ENCODE data around the gene MICALL1.

The MICALL1 gene

DNA sequence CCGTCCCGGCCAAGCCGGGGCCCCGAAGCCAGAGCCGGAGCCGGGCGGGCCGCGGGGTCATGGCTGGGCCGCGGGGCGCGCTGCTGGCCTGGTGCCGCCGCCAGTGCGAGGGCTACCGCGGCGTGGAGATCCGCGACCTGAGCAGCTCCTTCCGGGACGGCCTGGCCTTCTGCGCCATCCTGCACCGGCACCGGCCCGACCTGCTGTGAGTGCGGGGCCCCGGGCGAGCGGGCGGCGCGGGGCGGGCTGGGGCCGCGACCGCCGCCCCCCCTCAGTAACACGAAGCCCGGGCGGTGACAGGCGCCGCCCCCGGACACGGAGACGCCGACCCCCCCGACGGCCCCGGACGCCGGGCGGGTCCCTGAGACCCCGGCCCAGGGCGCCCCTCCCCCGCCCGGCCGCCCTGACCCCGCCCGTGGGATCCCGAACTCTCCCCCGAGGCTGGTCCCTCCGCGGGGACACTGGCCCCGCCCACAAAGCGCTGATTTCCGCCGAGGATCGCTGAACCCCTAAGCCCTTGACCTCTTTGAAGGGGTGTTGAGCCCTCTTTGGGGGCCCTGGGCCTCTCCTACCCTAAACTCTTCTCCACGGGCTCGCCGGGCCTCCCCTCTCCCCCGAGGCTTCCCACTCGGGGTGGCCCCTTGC lies 389 bp downstream of the MICALL1 start:
- peak in 1 of 4 experiments; percentile 11 for DNase-seq

DNA sequence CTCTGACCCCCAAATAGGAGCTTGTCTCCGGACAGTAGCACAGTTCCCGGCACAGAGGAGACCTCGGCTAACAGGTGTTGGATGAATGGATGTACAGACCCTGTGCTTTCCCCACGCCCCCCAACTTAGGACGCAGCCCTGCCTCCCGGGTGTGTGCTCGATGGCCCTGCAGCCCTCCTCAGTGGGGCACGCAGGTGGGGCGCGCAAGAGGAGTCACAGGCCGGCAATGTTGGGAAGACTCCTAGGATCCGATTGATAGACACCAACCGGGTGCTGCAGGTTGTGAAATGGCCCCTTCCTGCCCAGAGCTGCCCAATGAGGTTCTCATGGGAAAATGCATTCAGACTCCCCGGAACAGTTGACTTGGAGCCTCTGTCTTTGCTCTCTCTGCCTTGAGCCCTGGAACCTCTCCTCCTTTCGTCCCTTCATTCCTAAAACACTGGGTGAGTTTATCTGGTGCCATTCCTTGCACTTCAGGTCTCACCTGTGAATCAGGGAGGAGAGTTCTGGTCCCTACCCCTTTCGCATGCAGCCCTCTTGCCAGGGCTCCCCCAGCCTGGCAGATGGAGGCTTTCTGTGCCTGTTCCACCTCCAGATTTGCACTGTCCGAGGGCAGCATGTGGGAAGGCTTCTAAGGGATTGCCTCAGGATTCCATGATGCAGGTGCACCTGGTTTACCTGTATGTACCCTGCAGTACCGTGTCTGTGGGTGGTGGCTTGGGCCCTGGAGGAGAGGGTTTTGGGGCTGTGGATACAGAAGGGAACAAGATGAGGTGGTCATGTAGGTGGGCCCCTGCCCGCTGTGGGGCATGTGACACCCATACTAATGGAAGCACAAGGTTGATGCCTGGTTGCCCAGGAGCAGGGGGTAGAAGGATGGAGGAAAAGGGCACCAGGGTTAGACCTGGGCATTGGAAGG lies 1.2 kb downstream of the MICALL1 start:
- DNase-seq, result no peak

DNA sequence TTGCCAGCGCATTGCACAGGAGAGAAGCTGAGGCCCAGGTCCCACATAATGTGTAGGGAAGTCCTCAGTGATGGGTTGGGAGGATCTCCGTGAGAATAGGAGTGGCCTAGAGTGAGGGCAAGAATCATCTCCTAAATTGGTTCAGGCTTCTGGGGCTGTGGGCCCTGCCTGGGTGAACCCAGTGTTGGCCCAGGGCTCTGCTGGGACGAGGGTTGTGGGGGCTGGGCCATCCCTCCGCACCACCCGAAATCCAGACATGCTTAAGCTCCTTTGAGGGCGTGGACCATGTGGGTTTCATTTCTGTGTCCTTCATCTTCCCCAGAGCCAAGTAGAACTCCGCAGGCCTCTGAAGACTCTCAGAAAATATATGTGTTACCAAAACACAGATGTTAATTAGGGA lies 3.7 kb downstream of the MICALL1 start:
- DNase-seq, result no peak

DNA sequence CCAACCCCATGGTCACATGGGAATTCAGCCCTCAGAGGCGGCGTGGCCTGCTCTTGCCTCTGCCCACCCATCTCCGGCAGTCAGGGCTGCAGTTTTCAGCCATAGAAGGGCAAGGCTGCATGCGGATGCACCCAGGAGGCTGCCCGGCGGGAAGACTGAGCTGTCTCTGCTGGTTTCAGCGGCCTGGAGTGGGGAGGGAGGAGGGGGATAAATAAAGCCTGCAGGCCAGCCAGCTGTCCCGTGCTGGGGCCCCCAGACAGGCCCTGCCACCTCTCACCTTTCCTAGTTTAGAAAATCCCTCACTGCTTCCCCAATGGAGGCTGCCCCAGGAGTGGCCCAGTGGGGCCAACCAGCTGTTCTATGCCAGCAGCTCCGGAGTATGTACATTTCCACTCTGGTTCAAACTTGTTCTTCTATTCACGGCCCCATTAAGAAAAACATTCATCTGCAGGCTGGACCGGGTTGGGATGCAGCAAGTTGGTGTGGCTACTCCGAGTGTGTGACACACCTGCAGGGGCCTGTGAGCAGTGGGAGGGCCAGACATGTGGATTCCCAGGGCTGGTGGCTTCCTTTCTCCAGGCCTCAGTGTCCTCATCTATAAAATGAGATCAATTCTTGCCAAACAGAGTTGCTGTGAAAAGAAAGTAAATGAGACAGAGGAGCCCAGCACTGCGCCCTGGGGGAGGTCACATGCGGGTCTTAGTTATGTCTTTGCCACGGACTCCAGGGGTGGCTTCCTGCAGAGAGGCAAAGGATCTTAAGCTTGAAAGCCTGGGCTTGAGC lies 5.0 kb downstream of the MICALL1 start:
- no peak for DNase-seq

DNA sequence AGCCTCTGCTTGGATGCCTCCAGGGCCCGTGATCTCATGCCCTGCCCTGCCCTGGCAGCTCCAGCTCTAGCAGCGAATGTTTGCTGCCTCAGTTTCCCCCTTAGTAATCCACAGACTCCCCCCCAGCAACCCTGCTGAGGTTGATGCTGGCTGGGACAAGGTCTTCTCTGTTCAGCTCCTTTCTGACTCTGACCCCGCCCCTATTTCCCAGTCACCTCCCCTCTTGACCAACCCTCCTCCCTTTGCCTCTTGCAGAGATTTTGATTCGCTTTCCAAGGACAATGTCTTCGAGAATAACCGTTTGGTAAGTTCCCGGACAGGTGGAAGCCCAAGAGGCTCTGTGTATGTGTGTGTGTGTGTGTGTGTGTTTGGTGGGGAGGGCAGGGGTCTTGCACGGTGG lies 5.6 kb downstream of the MICALL1 start:
- DNase-seq, result no peak

DNA sequence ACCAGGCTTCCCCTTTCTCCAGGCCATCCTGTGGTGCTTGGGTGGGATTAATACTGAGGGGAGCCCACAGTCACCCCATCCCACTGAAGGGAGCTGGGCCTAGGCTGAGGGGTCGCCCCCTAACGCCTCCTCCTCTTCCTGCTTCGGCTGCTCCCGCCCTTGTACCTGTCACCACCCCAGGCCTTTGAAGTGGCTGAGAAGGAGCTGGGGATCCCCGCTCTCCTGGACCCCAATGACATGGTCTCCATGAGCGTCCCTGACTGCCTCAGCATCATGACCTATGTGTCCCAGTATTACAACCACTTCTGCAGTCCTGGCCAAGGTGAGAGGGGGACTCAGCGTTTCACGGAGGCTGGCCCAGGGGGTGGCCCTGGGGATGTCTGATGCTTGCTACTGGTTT lies 6.1 kb downstream of the MICALL1 start:
- DNase-seq, result no peak

DNA sequence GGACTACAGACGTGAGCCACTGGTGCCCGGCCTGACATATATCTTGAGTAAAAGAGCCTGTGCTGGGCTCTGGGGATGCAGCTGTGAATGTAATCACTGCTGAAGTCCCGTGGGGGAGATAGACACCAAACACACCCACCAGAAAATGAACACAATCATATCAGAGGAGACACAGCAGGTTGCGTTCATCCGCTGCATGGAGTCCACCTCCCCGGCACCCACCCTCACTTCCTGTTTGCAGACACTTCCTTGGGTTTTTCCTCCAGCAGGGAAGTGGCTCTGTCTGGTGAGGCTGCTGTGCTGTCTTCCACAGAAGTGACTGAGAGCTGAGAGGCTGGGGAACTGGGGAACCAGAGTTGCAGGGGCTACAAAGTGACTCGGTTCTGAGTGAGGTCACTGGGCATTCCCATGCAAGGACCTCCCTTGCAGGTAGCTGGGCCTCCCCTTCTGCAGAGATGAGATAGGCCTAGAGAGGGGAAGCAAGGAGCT lies 7.2 kb downstream of the MICALL1 start:
- DNase-seq, result no peak

DNA sequence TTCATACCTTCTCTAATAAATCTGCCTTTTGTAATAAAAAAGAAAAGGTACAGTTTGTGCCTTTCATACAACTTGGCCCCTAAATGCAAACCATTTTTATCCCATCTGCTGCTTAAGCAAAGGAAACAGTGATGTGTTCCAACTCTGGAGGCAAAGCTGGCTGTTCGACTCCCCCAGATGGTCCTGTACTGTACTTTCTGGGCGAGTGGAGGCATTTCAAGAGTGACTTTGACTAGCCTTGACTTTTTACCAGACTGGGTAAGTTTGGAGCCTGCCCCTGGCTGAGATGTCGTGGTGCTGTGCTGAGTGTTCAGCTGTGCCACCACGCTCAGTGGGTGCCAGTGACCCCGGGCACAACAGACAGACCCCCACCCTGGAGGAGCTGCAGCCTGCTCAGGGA lies 10.2 kb downstream of the MICALL1 start:
- DNase-seq, result no peak

DNA sequence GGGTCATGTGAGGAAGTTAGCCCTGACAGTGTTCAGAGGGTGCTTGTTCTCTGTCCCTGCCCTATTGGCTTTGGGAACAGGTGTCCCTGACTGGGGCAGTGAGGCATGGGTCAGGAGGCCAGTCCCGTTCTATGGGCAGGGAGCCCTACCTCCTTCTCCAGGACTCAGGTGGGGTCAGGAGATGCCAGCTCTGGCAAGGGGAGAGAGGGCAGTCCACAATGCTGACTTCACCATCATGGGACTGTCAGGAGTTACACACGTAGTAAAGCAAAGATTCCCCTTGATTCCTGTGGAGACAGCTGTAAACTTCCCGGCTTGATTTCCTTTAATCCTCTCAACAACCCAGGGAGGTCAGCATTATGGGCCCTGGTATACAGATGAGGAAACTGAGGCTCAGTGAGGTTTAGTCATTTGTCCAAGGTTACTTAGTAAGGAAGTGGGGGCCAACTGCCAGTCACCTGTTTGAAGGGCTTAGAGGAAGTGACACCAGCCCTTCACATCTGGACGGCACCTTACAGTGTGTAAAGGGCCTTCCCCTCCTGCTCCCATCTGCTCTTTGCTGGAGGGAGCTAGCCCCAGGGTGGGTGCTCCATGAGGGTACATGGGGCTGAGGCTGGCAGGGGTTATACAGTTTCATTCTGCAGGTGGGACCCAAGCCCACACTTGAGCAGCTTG lies 11.9 kb downstream of the MICALL1 start:
- DNase-seq, result no peak

DNA sequence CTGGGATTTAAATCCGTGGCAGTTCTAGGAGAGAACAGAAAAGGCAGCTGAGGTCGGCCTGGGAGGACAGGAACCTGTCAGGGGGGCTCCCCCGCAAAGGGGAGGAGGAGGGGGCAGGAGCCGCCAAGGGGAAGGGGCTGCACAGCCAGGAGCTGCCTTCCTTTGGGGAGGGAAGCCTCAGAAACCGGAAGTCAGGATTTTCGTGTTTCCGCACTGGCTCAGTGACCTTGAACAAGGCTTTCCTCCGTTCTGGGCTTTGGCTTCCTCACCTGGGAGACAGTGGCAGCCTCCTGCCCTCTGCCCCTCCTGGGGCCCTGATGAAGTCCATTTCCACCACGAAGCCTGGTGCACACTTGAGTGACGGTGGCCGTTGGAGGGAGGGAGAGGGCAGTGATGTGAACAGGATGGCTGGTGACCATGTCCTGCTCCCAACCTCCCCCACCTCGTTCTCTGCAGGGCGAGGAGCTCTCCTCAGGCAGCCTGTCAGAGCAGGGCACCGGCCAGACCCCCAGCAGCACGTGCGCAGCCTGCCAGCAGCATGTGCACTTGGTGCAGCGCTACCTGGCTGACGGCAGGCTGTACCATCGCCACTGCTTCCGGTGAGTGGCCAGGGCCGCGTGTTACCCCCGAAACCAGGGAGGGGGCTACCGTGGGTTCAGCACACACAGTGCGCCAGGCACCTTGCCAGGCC lies 12.6 kb downstream of the MICALL1 start:
- DNase-seq, result no peak

DNA sequence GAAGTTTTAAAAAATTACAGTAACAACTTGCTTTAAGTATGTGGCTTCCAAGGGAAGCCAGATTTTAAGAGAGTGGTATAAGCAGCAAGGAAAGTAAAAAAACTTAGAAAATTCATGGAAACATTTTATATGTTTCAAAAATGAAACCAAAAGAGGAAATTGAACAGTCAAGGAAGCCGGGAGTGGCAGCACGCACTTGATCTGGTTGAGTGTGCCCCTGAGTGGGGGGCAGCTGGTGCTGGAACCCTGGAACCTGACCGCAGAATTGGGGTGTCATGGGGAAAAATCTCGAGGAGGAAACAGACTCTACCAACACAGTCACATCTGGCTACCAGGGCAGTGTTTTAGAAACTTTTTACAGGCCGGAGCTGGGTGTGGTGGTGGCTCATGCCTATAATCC lies 14.0 kb downstream of the MICALL1 start:
- no peak for DNase-seq

DNA sequence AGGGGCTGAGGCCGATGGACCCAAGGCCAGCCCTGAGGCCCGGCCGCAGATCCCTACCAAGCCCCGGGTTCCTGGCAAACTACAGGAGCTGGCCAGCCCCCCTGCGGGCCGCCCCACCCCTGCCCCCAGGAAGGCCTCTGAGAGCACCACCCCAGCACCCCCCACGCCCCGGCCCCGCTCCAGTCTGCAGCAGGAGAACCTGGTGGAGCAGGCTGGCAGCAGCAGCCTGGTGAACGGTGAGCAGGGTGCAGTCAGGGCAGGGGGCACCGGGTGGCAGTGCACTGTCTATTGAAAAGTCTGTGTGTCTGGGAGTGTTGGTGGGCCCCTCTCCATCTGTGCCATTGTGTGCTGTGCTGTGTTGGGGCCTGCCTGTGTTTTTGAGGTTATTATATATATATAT lies 16.1 kb downstream of the MICALL1 start:
- DNase-seq, result no peak

DNA sequence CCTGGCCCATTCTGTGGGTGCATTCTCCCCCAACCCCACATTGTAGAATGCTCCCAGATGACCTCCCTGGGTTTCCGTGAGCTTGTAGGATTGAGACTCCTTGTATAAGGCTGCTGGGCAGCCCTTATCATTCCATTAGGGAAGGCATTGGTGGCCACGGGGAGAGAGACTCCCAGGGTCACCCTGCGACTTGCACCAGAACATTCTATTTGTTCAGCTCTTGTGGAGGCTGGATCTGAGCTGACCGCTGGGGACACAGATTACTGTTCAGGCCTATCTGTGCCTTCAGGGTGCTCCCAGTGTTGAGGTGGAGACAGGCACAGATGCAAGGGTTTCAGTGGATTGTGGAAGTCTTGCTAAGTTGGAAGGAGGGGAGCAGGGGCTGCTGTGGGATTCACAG lies 17.8 kb downstream of the MICALL1 start:
- no peak for DNase-seq

DNA sequence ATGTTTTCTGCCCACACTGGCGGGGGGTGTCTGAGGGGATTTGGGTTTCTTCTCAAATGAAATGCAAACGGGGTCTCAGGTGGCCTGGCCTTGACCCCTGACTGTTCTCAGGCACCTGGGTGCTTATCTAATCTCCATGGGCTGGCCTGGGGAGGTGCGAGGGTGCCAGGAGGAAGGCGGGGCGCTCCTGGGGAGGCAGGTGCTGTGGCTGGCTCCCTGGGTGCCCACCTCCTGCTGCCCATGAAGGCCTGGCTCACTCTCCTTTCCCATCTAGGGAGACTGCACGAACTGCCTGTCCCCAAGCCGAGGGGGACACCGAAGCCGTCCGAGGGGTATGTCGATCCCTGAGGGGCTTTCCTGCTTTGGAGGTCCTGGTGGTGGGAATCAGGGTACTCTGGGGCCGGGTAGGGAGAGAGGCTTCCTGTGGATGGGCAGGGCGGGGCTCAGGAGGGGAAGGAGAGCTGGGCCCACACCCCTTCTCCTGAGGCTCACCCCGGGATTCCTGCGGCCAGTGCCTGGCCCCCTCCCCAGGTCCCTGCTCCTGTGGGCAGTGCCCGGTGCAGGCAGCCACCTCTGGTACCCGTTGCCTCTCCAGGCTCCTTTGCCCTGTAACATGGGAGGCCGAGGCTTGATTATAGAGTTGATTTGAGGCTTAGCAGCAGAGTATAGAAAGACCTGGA lies 18.4 kb downstream of the MICALL1 start:
- DNase-seq, result no peak

DNA sequence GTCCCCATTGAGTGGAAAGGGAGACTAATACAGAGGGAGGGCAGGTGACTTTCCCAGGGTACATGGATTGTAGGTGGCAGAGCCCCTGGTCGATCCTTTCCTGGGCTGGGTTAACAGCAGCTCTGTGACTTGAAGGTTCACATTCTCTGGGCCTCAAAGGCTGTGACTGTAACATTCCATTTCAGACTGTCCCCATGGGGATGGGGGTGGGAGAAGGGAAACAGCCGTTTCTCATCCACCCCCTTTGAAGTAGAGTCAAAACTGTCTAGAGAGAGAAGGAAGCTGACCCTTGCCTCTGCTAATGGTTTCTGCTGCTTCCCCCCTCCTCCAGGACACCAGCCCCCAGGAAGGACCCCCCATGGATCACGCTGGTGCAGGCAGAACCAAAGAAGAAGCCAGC lies 19.2 kb downstream of the MICALL1 start:
- no peak for DNase-seq

DNA sequence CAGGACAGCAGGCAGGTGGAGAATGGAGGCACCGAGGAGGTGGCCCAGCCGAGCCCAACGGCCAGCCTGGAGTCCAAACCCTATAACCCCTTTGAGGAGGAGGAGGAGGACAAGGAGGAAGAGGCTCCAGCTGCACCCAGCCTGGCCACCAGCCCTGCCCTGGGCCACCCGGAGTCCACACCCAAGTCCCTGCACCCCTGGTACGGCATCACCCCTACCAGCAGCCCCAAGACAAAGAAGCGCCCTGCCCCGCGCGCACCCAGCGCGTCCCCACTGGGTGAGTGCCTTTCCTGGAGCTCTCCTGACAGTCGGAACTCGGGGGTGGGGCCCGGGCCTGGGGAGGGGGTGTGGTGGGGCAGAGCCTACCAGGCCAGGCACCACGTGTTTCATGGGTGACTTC lies 19.7 kb downstream of the MICALL1 start:
- DNase-seq, result no peak

DNA sequence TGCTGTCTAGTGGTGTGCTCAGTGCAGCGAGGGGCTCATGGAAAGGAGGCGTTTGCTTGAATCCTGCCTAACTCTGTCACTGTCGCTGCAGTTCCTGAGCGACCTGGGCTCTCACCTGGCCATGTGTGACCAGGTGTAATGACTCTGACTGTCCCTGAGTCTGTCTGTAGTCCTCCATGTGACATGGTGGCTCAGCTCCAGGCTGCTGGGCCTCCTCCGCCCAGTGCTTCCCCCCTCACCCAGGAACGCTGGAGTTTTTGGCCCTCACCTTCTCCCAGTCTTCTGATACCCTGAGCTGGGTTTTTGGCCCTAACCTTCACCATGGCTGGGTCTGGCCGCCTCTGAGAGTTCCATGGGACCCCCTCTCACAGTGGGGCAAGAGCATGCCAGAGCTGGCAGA lies 20.3 kb downstream of the MICALL1 start:
- DNase-seq, result no peak

DNA sequence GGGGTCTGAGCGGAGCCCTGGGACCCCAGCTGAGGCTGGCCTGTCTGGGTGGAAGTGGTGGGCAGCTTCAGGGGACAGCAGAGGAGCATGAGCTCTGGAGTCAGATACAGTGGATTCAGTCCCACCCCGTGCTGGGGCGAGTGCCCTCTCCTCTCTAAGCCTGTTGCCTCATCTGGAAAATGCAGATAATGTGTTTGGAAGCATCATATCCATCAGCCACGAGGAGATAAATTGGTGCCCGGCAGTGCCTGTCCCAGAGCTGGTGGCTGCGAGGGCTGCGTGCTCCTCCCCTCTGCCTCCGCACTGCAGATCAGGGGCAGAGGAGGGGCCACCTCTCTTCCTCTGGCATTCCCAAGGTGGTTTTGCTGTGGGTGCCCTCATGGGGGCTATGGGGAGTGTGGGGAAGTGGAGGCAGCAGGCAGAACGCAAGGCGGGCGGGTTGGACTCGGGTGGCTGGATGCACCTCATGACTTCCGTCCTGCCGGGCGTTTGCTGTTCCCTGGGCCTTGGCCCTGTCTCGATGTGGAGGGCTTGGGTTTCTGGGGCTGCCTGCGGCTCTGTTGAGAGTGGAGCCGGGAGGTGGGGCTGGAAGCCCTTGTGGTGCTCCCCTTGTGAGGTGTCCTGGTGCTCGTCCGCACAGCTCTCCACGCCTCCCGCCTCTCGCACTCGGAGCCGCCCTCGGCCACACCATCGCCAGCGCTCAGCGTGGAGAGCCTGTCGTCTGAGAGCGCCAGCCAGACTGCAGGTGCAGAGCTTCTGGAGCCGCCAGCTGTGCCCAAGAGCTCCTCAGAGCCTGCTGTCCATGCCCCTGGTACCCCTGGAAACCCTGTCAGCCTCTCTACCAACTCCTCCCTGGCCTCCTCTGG lies 20.9 kb downstream of the MICALL1 start:
- no peak for DNase-seq

DNA sequence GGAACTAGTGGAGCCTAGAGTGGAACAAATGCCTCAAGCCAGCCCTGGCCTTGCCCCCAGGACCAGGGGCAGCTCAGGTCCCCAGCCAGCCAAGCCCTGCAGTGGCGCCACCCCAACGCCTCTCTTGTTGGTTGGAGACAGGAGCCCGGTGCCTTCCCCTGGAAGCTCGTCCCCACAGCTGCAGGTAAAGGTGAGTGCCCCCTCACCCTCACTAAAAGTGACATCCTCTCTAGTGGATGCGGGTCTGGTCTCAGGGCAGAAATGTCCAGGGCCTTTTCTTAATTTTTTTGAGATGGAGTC lies 21.5 kb downstream of the MICALL1 start:
- DNase-seq, result no peak

DNA sequence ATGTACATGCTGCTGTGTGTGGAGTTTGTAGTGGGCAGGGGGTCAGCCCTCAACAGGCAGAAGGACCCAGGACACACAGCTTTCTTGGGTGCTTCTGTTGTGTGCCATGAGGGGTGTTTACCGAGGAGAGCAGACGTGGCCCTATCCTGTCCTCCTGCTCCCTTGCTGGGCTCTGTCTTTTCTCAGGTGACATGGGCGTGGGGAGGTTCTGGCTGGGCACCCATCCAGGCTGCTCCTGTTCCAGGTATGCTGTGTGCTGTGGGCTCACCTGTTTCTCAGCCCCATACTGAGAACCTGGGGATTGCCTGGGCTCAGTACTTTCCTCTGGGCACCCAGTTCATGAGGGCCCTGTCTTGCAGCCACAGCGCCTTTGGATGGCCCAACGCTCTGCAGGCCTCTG lies 23.3 kb downstream of the MICALL1 start:
- DNase-seq, result no peak

Data from activated naive CD4-positive, alpha-beta T cell (primary cell).